ENCODE measurements around the gene RIOX2.

The RIOX2 gene

GRCh38 chr3:97960993-97961766 is 11.1 kb downstream of the RIOX2 start:
- Mint-ChIP-seq H3K4me3 (no peak overlapping the region), H3K9me3 (no peaks in the 10 kb centered on the region), H3K36me3 (ENCODE audit: low read depth) (peaks cover 9% of the 10 kb centered on the region), H3K4me1 (no peaks in the 10 kb centered on the region), H3K27ac (no peak overlapping the region), H3K27me3 (ENCODE audit: low read depth, poor library complexity) (no peaks in the 10 kb centered on the region)
- DNase-seq = no peak
- no peak for TF ChIP-seq CTCF (IDR thresholded peaks at IDR 0.05)

GRCh38 chr3:97960551-97960950 is 11.7 kb downstream of the RIOX2 start:
- no peak for TF ChIP-seq CTCF (IDR thresholded peaks at IDR 0.05)
- H3K4me1 Mint-ChIP-seq = no peaks in the 10 kb centered on the region
- H3K27me3 Mint-ChIP-seq (ENCODE audit: low read depth, poor library complexity) = no peaks in the 10 kb centered on the region
- H3K9me3 Mint-ChIP-seq = no peaks in the 10 kb centered on the region
- no peak overlapping the region for H3K27ac Mint-ChIP-seq
- H3K36me3 Mint-ChIP-seq (ENCODE audit: low read depth) = peaks cover 9% of the 10 kb centered on the region
- DNase-seq = no peak
- no peak overlapping the region for H3K4me3 Mint-ChIP-seq

- Mint-ChIP-seq H3K9me3 (no peaks in the 10 kb centered on the region), H3K4me3 (no peak overlapping the region), H3K27ac (no peak overlapping the region), H3K4me1 (peaks cover 5% of the 10 kb centered on the region), H3K27me3 (ENCODE audit: low read depth, poor library complexity) (no peaks in the 10 kb centered on the region), H3K36me3 (ENCODE audit: low read depth) (peaks cover 9% of the 10 kb centered on the region)
- TF ChIP-seq CTCF (IDR thresholded peaks at IDR 0.05) = no peak
- no peak for DNase-seq
Measured at GRCh38 chr3:97959872-97960271, 12.4 kb downstream of the RIOX2 start.

GRCh38 chr3:97958796-97959195 is 13.4 kb downstream of the RIOX2 start:
- Mint-ChIP-seq H3K9me3 (no peaks in the 10 kb centered on the region), H3K27me3 (ENCODE audit: low read depth, poor library complexity) (no peaks in the 10 kb centered on the region), H3K4me1 (peaks cover 13% of the 10 kb centered on the region), H3K27ac (no peak overlapping the region), H3K36me3 (ENCODE audit: low read depth) (peaks cover 9% of the 10 kb centered on the region), H3K4me3 (no peak overlapping the region)
- no peak for TF ChIP-seq CTCF (IDR thresholded peaks at IDR 0.05)
- DNase-seq = no peak

- Mint-ChIP-seq H3K36me3 (ENCODE audit: low read depth) (peaks cover 9% of the 10 kb centered on the region), H3K4me1 (peaks cover 13% of the 10 kb centered on the region), H3K27me3 (ENCODE audit: low read depth, poor library complexity) (no peaks in the 10 kb centered on the region), H3K27ac (no peak overlapping the region), H3K4me3 (no peak overlapping the region), H3K9me3 (no peaks in the 10 kb centered on the region)
- no peak for DNase-seq
- no peak for TF ChIP-seq CTCF (IDR thresholded peaks at IDR 0.05)
Measured at GRCh38 chr3:97958396-97958795, 13.8 kb downstream of the RIOX2 start.
